GM06990 (cell line): Measurements from ENCODE around the gene MERTK.

Source experiments
- DNase-seq: peaks from one replicate; pipeline ENCODE4 v3.0.0-alpha.2; 2011; ENCODE audit not compliant: insufficient read length; ENCODE audit errors: extremely low read depth
- H3K27me3 ChIP-seq: replicated peaks from 2 replicates; pipeline ENCODE4 v1.6.0; 2011; ENCODE audit warnings: low read length; ENCODE audit not compliant: control insufficient read depth, insufficient read depth
- H3K36me3 ChIP-seq: 2 replicates; pipeline ENCODE4 v1.5.1; 2011; ENCODE audit warnings: low read length; ENCODE audit not compliant: control insufficient read depth, insufficient read depth
- H3K4me3 ChIP-seq: replicated peaks from 2 replicates; pipeline ENCODE4 v1.5.1; 2011; ENCODE audit warnings: low read depth, mild to moderate bottlenecking, control low read depth, low read length
- CTCF ChIP-seq: IDR thresholded peaks from 2 replicates; pipeline ENCODE4 v1.5.1; 2011; ENCODE audit warnings: low read length, control low read depth, mild to moderate bottlenecking, inconsistent platforms; ENCODE audit not compliant: insufficient read depth, poor library complexity, severe bottlenecking

The MERTK gene

GRCh38 chr2:111999809-112000208, 101.4 kb downstream of the MERTK start:
- H3K4me3 ChIP-seq, result no peak overlapping the region
- no peaks in the 10 kb centered on the region for H3K27me3 ChIP-seq
- no peak for DNase-seq
- no peaks in the 10 kb centered on the region for H3K36me3 ChIP-seq
- no peak for TF ChIP-seq CTCF

DNA sequence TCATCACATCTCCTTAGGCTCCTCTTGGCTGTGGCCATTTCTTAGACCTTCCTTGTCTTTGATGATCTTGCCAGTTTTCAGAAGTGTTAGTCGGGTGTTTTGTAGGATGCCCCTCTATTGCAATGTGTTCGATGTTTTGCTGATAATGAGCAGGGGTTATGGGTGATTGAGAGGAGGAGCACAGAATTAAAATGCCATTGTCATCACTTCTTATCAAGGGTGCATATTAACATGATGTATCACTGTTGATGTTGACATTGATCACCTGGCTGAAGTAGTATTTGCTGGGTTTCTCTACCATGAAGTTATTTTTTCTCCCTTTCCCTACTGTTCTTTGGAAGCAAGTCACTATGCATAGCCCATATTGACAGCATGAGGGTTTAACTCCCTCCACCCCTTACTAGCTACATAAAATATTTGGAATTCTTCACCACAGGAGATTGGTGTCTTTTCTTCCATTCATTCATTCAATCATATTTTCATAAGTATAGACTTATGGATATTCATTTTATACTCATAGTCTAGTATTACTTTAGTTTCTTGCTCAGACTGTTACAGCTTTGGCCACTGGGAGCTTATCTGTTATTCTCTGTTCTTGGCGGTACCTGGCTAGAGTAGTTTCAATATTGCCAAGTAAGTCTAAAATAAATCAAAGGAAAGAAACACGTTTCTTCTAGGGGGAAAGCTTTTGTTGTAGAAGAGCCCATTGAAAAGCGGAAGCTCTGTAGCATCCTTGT, 102.2 kb downstream of the MERTK start:
- peak overlapping the region; percentile 6; the same call in 1 of the 2 replicates for H3K4me3 ChIP-seq
- no peak for DNase-seq
- no peaks in the 10 kb centered on the region for H3K27me3 ChIP-seq
- no peak for TF ChIP-seq CTCF
- no peaks in the 10 kb centered on the region for H3K36me3 ChIP-seq

GRCh38 chr2:112001136-112001715, 102.8 kb downstream of the MERTK start:
- H3K27me3 ChIP-seq, result no peaks in the 10 kb centered on the region
- H3K4me3 ChIP-seq, result peak overlapping the region; percentile 6; the same call in 1 of the 2 replicates
- H3K36me3 ChIP-seq, result no peaks in the 10 kb centered on the region
- no peak for DNase-seq
- no peak for TF ChIP-seq CTCF

DNA sequence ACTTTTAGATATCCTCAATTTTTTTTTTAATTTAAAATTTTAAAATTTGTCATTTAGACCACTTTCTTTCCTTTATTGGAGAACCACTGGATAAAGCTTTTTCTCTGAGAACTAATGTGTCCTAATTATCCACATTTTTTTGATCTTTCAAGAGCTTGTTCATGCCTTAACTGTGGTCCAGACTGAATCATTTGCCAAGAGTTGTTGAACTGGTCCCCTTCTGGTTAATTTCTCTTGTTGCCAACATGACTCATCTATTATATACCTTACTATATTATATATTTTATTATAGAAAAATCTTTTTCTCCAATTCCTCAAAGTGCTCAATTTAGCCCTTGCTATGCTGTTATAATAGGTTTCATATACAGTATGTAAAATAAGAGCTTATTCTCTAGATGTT, 103.5 kb downstream of the MERTK start:
- H3K4me3 ChIP-seq, result no peak overlapping the region
- H3K36me3 ChIP-seq, result no peaks in the 10 kb centered on the region
- no peaks in the 10 kb centered on the region for H3K27me3 ChIP-seq
- no peak for TF ChIP-seq CTCF
- DNase-seq, result no peak

GRCh38 chr2:112003576-112004252, 105.3 kb downstream of the MERTK start:
- DNase-seq, result no peak
- Histone ChIP-seq H3K27me3 (no peaks in the 10 kb centered on the region), H3K4me3 (no peak overlapping the region), H3K36me3 (no peaks in the 10 kb centered on the region)
- no peak for TF ChIP-seq CTCF
